ENCODE data around the gene ADGRL1. TPM values are rescaled to one million over a fixed set of nuclear protein-coding genes. Genes with fewer than 3 reads are reported as not detected.
"Not testable (repeated sequence)": the region's sequence is repeated elsewhere in the genome, so short reads cannot be mapped to it uniquely, and the experiment has no call there.

ADGRL1 gene
- total and polyA plus RNA-seq, 2 donors (not counting 1 experiment from before 2014, with no cell fraction given) = 1.7 to 3.5 TPM

GRCh38 chr19:14214580-14214979 is 8.6 kb upstream of the ADGRL1 start:
- Histone ChIP-seq H3K79me2 (ENCODE audit: control insufficient read depth, insufficient read depth, low read length) (no peaks in the 10 kb centered on the region), H3K4me1 (ENCODE audit: control insufficient read depth, extremely low read depth, insufficient read depth, low read length) (no peaks in the 10 kb centered on the region), H3K27me3 (ENCODE audit: control insufficient read depth, insufficient read depth, low read length) (peaks cover 5% of the 10 kb centered on the region), H2AFZ (ENCODE audit: low read length) (no peak overlapping the region), H3K4me2 (ENCODE audit: extremely low read depth, insufficient read depth, low read length) (no peak overlapping the region), H3K27ac (ENCODE audit: insufficient read depth, low read length) (no peak overlapping the region), H3K9ac (ENCODE audit: insufficient read depth, low read length) (no peak overlapping the region), H3K36me3 (ENCODE audit: control insufficient read depth, insufficient read depth, low read length) (no peaks in the 10 kb centered on the region), H4K20me1 (ENCODE audit: control insufficient read depth, extremely low read depth, insufficient read depth, low read length) (no peaks in the 10 kb centered on the region), H3K4me3 (replicated peaks in 1 of 4; ENCODE audit: control extremely low read depth in 1 of 4, insufficient read depth in 1 of 4, low read depth in 3 of 4, low read length in 4 of 4) (no peak overlapping the region), H3K9me3 (ENCODE audit: control insufficient read depth, insufficient read depth, low read depth, low read length) (no peaks in the 10 kb centered on the region)
- TF ChIP-seq EZH2 (IDR thresholded peaks at IDR 0.05; ENCODE audit: low read length, missing control alignments) (no peak), CTCF (conservative IDR thresholded peaks at IDR 0.05 in 1 of 2, IDR thresholded peaks at IDR 0.05 in 1 of 2; ENCODE audit: low read depth in 1 of 2, low read length in 2 of 2) (no peak)
- no peak for DNase-seq (ENCODE audit: low read depth in 2 of 2)

GRCh38 chr19:14210182-14210581 is 4.2 kb upstream of the ADGRL1 start:
- H3K36me3 ChIP-seq (ENCODE audit: control insufficient read depth, insufficient read depth, low read length); H3K4me1 ChIP-seq (ENCODE audit: control insufficient read depth, extremely low read depth, insufficient read depth, low read length); H3K27ac ChIP-seq (ENCODE audit: insufficient read depth, low read length); H3K79me2 ChIP-seq (ENCODE audit: control insufficient read depth, insufficient read depth, low read length); H3K9me3 ChIP-seq (ENCODE audit: control insufficient read depth, insufficient read depth, low read depth, low read length); H3K4me3 ChIP-seq (replicated peaks in 1 of 4; ENCODE audit: control extremely low read depth in 1 of 4, insufficient read depth in 1 of 4, low read depth in 3 of 4, low read length in 4 of 4); H3K9ac ChIP-seq (ENCODE audit: insufficient read depth, low read length); H4K20me1 ChIP-seq (ENCODE audit: control insufficient read depth, extremely low read depth, insufficient read depth, low read length); H3K4me2 ChIP-seq (ENCODE audit: extremely low read depth, insufficient read depth, low read length); DNase-seq (ENCODE audit: low read depth in 2 of 2); H2AFZ ChIP-seq (ENCODE audit: low read length): not testable (repeated sequence)
- peaks cover 11% of the 10 kb centered on the region for H3K27me3 ChIP-seq (ENCODE audit: control insufficient read depth, insufficient read depth, low read length)

GRCh38 chr19:14209401-14209800 is 3.4 kb upstream of the ADGRL1 start:
- H3K9me3 ChIP-seq (ENCODE audit: control insufficient read depth, insufficient read depth, low read depth, low read length); H3K4me3 ChIP-seq (replicated peaks in 1 of 4; ENCODE audit: control extremely low read depth in 1 of 4, insufficient read depth in 1 of 4, low read depth in 3 of 4, low read length in 4 of 4); H3K9ac ChIP-seq (ENCODE audit: insufficient read depth, low read length); H4K20me1 ChIP-seq (ENCODE audit: control insufficient read depth, extremely low read depth, insufficient read depth, low read length); H3K27ac ChIP-seq (ENCODE audit: insufficient read depth, low read length); H3K79me2 ChIP-seq (ENCODE audit: control insufficient read depth, insufficient read depth, low read length); H3K36me3 ChIP-seq (ENCODE audit: control insufficient read depth, insufficient read depth, low read length); H3K4me1 ChIP-seq (ENCODE audit: control insufficient read depth, extremely low read depth, insufficient read depth, low read length); H2AFZ ChIP-seq (ENCODE audit: low read length); H3K4me2 ChIP-seq (ENCODE audit: extremely low read depth, insufficient read depth, low read length); DNase-seq (ENCODE audit: low read depth in 2 of 2): not testable (repeated sequence)
- H3K27me3 ChIP-seq (ENCODE audit: control insufficient read depth, insufficient read depth, low read length) = peaks cover 18% of the 10 kb centered on the region

- not testable (repeated sequence) for H3K4me1 ChIP-seq (ENCODE audit: control insufficient read depth, extremely low read depth, insufficient read depth, low read length); H3K4me3 ChIP-seq (replicated peaks in 1 of 4; ENCODE audit: control extremely low read depth in 1 of 4, insufficient read depth in 1 of 4, low read depth in 3 of 4, low read length in 4 of 4); DNase-seq (ENCODE audit: low read depth in 2 of 2); H3K9ac ChIP-seq (ENCODE audit: insufficient read depth, low read length); H3K9me3 ChIP-seq (ENCODE audit: control insufficient read depth, insufficient read depth, low read depth, low read length); H3K4me2 ChIP-seq (ENCODE audit: extremely low read depth, insufficient read depth, low read length); H3K36me3 ChIP-seq (ENCODE audit: control insufficient read depth, insufficient read depth, low read length); H3K27ac ChIP-seq (ENCODE audit: insufficient read depth, low read length); H2AFZ ChIP-seq (ENCODE audit: low read length); H3K79me2 ChIP-seq (ENCODE audit: control insufficient read depth, insufficient read depth, low read length); H4K20me1 ChIP-seq (ENCODE audit: control insufficient read depth, extremely low read depth, insufficient read depth, low read length)
- TF ChIP-seq EZH2 (IDR thresholded peaks at IDR 0.05; ENCODE audit: low read length, missing control alignments) = peak; percentile 40
- peaks cover 19% of the 10 kb centered on the region for H3K27me3 ChIP-seq (ENCODE audit: control insufficient read depth, insufficient read depth, low read length)
Measured at GRCh38 chr19:14208496-14208895, 2.5 kb upstream of the ADGRL1 start.

- H3K4me3 ChIP-seq (replicated peaks in 1 of 4; ENCODE audit: control extremely low read depth in 1 of 4, insufficient read depth in 1 of 4, low read depth in 3 of 4, low read length in 4 of 4); H3K9me3 ChIP-seq (ENCODE audit: control insufficient read depth, insufficient read depth, low read depth, low read length); H3K4me2 ChIP-seq (ENCODE audit: extremely low read depth, insufficient read depth, low read length); H4K20me1 ChIP-seq (ENCODE audit: control insufficient read depth, extremely low read depth, insufficient read depth, low read length); H3K9ac ChIP-seq (ENCODE audit: insufficient read depth, low read length); H3K79me2 ChIP-seq (ENCODE audit: control insufficient read depth, insufficient read depth, low read length); H2AFZ ChIP-seq (ENCODE audit: low read length); H3K36me3 ChIP-seq (ENCODE audit: control insufficient read depth, insufficient read depth, low read length); H3K27ac ChIP-seq (ENCODE audit: insufficient read depth, low read length); H3K4me1 ChIP-seq (ENCODE audit: control insufficient read depth, extremely low read depth, insufficient read depth, low read length): not testable (repeated sequence)
- H3K27me3 ChIP-seq (ENCODE audit: control insufficient read depth, insufficient read depth, low read length) = peaks cover 19% of the 10 kb centered on the region
- DNase-seq (ENCODE audit: low read depth in 2 of 2) = peak in 1 of 2 donors; percentile 29
Measured at GRCh38 chr19:14207796-14208195, 1.8 kb upstream of the ADGRL1 start.

- H3K4me3 ChIP-seq (replicated peaks in 1 of 4; ENCODE audit: control extremely low read depth in 1 of 4, insufficient read depth in 1 of 4, low read depth in 3 of 4, low read length in 4 of 4) = peak overlapping the region in 2 of 4 experiments; percentile 51 to 63
- H2AFZ ChIP-seq (ENCODE audit: low read length) = peak overlapping the region; percentile 40
- H3K9me3 ChIP-seq (ENCODE audit: control insufficient read depth, insufficient read depth, low read depth, low read length); H3K9ac ChIP-seq (ENCODE audit: insufficient read depth, low read length); H3K27ac ChIP-seq (ENCODE audit: insufficient read depth, low read length); H4K20me1 ChIP-seq (ENCODE audit: control insufficient read depth, extremely low read depth, insufficient read depth, low read length); H3K4me1 ChIP-seq (ENCODE audit: control insufficient read depth, extremely low read depth, insufficient read depth, low read length); H3K79me2 ChIP-seq (ENCODE audit: control insufficient read depth, insufficient read depth, low read length); H3K4me2 ChIP-seq (ENCODE audit: extremely low read depth, insufficient read depth, low read length); H3K36me3 ChIP-seq (ENCODE audit: control insufficient read depth, insufficient read depth, low read length): not testable (repeated sequence)
- H3K27me3 ChIP-seq (ENCODE audit: control insufficient read depth, insufficient read depth, low read length) = peaks cover 19% of the 10 kb centered on the region
- DNase-seq (ENCODE audit: low read depth in 2 of 2) = peak; percentile 96 to 97
Measured at GRCh38 chr19:14206737-14207726, 1.1 kb upstream of the ADGRL1 start.
